H7 (cell line): ENCODE data around the gene SAMMSON. TPM values are rescaled to one million over a fixed set of nuclear protein-coding genes. Genes with fewer than 3 reads are reported as not detected.
A peak's percentile ranks its signal among the peaks of the same experiment; 100 is the strongest.

Experiments used
- DNase-seq: peaks from one replicate; pipeline ENCODE4 v3.0.0; 2012
- H3K27me3 ChIP-seq: 2 replicates; pipeline ENCODE4 v1.6.0; 2011; ENCODE audit warnings: mild to moderate bottlenecking, low read length; ENCODE audit not compliant: control insufficient read depth, insufficient read depth
- H3K36me3 ChIP-seq: replicated peaks from 2 replicates; pipeline ENCODE4 v1.5.1; 2011; ENCODE audit warnings: low read length; ENCODE audit not compliant: control insufficient read depth, insufficient read depth
- H3K4me3 ChIP-seq: 2 replicates; pipeline ENCODE4 v1.5.1; 2011; ENCODE audit warnings: low read depth, mild to moderate bottlenecking, control low read depth, low read length, moderate library complexity; ENCODE audit not compliant: insufficient read depth
- total RNA-seq: library from RNA; depleted of rRNA; stranded (reverse); fragments of >200 nt; shearing (Covaris generic); gene quantifications from 2 replicates; pipeline ENCODE4 v1.2.3, GENCODE V29; 2014

The SAMMSON gene
- total RNA-seq, 1 experiment from 2014 or later = not detected

- Histone ChIP-seq H3K36me3 (no peaks in the 10 kb centered on the region), H3K27me3 (no peaks in the 10 kb centered on the region), H3K4me3 (no peak overlapping the region)
- no peak for DNase-seq
Observed at GRCh38 chr3:70086336-70086735, 86.8 kb downstream of the SAMMSON start.

GRCh38 chr3:70090322-70090913 lies 90.9 kb downstream of the SAMMSON start:
- H3K4me3 ChIP-seq = no peak overlapping the region
- H3K36me3 ChIP-seq = no peaks in the 10 kb centered on the region
- DNase-seq = no peak
- H3K27me3 ChIP-seq = no peaks in the 10 kb centered on the region

- no peaks in the 10 kb centered on the region for H3K27me3 ChIP-seq
- no peak overlapping the region for H3K4me3 ChIP-seq
- no peaks in the 10 kb centered on the region for H3K36me3 ChIP-seq
- no peak for DNase-seq
Observed at GRCh38 chr3:70094197-70094596, 94.7 kb downstream of the SAMMSON start.

- Histone ChIP-seq H3K4me3 (no peak overlapping the region), H3K27me3 (no peaks in the 10 kb centered on the region), H3K36me3 (no peaks in the 10 kb centered on the region)
- no peak for DNase-seq
Observed at GRCh38 chr3:70095260-70095659, 95.7 kb downstream of the SAMMSON start.

DNA sequence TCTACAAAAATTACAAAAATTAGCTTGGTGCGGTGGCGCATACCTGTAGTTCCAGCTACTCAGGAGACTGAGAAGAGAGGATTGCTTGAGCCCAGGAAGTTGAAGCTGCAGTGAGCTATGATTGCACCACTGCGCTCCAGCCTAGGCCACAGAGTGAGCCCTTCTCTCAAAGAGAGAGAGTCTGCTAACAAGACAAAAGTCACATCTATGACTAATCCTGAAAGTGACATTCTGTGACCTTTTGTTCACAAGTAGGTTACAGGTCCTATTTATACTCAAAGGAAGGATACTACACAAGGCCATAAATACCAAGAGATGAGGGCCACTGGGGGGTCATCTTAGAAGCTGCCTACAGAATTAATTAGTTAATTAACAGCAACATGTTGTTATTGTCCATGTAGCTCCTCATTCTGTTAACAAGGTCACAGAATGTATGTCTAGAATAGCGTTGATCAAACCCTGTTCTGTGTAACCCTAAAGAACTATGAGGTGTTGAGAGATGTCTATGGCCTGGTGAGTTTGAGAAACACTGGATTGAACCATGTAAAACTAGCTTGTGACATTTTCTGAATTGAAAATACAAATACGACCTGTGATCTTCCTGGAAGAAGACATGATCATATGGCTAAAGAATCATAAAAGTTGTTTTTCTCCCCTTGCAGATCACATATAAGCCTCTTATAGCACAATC lies 97.0 kb downstream of the SAMMSON start:
- DNase-seq = no peak
- Histone ChIP-seq H3K27me3 (no peaks in the 10 kb centered on the region), H3K4me3 (no peak overlapping the region), H3K36me3 (no peaks in the 10 kb centered on the region)

GRCh38 chr3:70097084-70097483 lies 97.6 kb downstream of the SAMMSON start:
- Histone ChIP-seq H3K36me3 (no peaks in the 10 kb centered on the region), H3K4me3 (no peak overlapping the region), H3K27me3 (no peaks in the 10 kb centered on the region)
- DNase-seq = no peak

GRCh38 chr3:70108072-70108471 lies 108.5 kb downstream of the SAMMSON start:
- Histone ChIP-seq H3K36me3 (no peaks in the 10 kb centered on the region), H3K27me3 (no peaks in the 10 kb centered on the region), H3K4me3 (no peak overlapping the region)
- DNase-seq = peak; percentile 33

DNA sequence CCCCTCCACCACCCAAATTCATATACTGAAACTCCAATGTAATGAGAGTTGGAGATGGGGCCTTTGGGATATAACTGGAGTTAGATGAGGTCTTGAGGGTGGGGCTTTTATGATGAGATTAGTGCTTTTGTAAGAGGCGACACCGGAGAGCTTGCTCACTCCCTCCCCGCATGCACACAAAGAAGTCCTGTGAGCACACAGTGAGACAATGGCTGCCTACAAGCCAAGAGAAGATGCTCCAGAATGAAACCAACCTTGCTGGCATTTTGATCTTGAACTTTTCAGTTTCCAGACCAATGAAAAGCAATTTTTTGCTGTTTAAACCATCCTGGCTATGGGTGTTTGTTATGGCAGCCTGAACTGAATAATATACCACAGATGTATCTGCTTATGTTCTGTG lies 109.0 kb downstream of the SAMMSON start:
- Histone ChIP-seq H3K36me3 (no peaks in the 10 kb centered on the region), H3K27me3 (no peaks in the 10 kb centered on the region), H3K4me3 (no peak overlapping the region)
- DNase-seq = no peak

DNA sequence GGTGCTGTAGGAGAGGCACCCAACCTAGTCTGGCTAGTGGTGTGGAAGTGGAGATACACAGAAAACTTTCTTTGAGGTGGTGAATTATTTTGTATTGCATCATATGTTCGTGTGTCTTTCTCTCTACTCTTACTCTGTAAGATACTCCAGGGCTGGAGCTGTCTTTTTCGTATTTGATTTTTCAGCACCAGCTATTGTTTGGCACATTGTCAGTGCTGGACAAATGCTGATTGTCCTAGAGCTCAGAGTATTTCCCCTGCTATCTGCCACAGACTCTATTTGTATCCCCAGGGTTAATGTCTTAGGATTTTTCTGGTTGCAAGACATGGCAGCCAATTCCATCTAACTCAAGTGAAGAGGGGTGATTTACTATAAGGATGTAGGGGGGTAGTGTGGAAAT lies 110.5 kb downstream of the SAMMSON start:
- DNase-seq = no peak
- Histone ChIP-seq H3K27me3 (no peaks in the 10 kb centered on the region), H3K4me3 (no peak overlapping the region), H3K36me3 (no peaks in the 10 kb centered on the region)

GRCh38 chr3:70111411-70111810 lies 111.9 kb downstream of the SAMMSON start:
- no peak for DNase-seq
- no peaks in the 10 kb centered on the region for H3K36me3 ChIP-seq

GRCh38 chr3:70112751-70113150 lies 113.2 kb downstream of the SAMMSON start:
- DNase-seq = no peak
- H3K27me3 ChIP-seq = no peaks in the 10 kb centered on the region
- no peaks in the 10 kb centered on the region for H3K36me3 ChIP-seq
- no peak overlapping the region for H3K4me3 ChIP-seq

More at GRCh38 chr3:70111411-70111810, 111.9 kb downstream of the SAMMSON start:
- Histone ChIP-seq H3K4me3 (no peak overlapping the region), H3K27me3 (no peaks in the 10 kb centered on the region)

- no peak for DNase-seq
- Histone ChIP-seq H3K4me3 (no peak overlapping the region), H3K27me3 (no peaks in the 10 kb centered on the region), H3K36me3 (no peaks in the 10 kb centered on the region)
Observed at GRCh38 chr3:70114431-70114830, 114.9 kb downstream of the SAMMSON start.

DNA sequence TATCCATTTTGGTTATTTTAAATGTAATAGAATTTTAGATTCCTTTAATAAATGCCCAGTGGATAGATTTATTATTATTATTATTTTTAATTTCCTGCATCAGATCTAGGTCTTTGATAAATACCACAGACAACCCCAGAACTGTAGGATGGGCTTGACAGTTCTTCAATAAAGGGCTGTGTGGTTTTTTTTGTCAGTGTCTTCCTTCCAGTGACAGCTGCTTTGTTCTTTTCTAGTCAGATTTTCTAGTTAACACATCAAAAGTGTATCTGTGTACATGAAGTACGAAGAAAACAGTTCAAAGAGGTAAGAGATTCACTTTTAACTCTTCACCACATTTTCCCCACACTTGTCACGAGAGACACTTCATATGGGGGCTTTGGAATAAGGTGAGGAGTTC lies 120.3 kb downstream of the SAMMSON start:
- Histone ChIP-seq H3K36me3 (no peaks in the 10 kb centered on the region), H3K27me3 (no peaks in the 10 kb centered on the region), H3K4me3 (no peak overlapping the region)
- no peak for DNase-seq
